ENCODE measurements around the gene TMC3.

TMC3 gene

GRCh38 chr15:81317642-81318017, 56.4 kb downstream of the TMC3 start:
- DNase-seq = no peak

- no peak for DNase-seq
Observed at GRCh38 chr15:81316267-81316666, 57.7 kb downstream of the TMC3 start.

GRCh38 chr15:81315452-81316175, 58.4 kb downstream of the TMC3 start:
- DNase-seq = no peak

- DNase-seq = no peak
Observed at GRCh38 chr15:81314378-81314777, 59.6 kb downstream of the TMC3 start.

- DNase-seq = no peak
Observed at GRCh38 chr15:81313686-81314085, 60.3 kb downstream of the TMC3 start.

- DNase-seq = peak; percentile 97
Observed at GRCh38 chr15:81312790-81313543, 61.0 kb downstream of the TMC3 start.

GRCh38 chr15:81311752-81312464, 62.1 kb downstream of the TMC3 start:
- peak; percentile 70 for DNase-seq

- DNase-seq = no peak
Observed at GRCh38 chr15:81310480-81310879, 63.5 kb downstream of the TMC3 start.

GRCh38 chr15:81309647-81310450, 64.2 kb downstream of the TMC3 start:
- DNase-seq = no peak

- DNase-seq = no peak
Observed at GRCh38 chr15:81308260-81308659, 65.8 kb downstream of the TMC3 start.

- DNase-seq = no peak
Observed at GRCh38 chr15:81304226-81304625, 69.8 kb downstream of the TMC3 start.

GRCh38 chr15:81303244-81304225, 70.5 kb downstream of the TMC3 start:
- no peak for DNase-seq

GRCh38 chr15:81302701-81303109, 71.3 kb downstream of the TMC3 start:
- DNase-seq = no peak

GRCh38 chr15:81301815-81302399, 72.1 kb downstream of the TMC3 start:
- DNase-seq = no peak

- no peak for DNase-seq
Observed at GRCh38 chr15:81301385-81301784, 72.6 kb downstream of the TMC3 start.

- DNase-seq = no peak
Observed at GRCh38 chr15:81299630-81300273, 74.3 kb downstream of the TMC3 start.

GRCh38 chr15:81299156-81299555, 74.9 kb downstream of the TMC3 start:
- DNase-seq = no peak

- DNase-seq = no peak
Observed at GRCh38 chr15:81298611-81299010, 75.4 kb downstream of the TMC3 start.

GRCh38 chr15:81297603-81298575, 76.1 kb downstream of the TMC3 start:
- DNase-seq = no peak
